ENCODE results near the gene C11orf16. TPM values are rescaled to one million over a fixed set of nuclear protein-coding genes. Genes with fewer than 3 reads are reported as not detected.

Gene C11orf16
- total RNA-seq, 2 donors from 2014 or later = not detected

DNA sequence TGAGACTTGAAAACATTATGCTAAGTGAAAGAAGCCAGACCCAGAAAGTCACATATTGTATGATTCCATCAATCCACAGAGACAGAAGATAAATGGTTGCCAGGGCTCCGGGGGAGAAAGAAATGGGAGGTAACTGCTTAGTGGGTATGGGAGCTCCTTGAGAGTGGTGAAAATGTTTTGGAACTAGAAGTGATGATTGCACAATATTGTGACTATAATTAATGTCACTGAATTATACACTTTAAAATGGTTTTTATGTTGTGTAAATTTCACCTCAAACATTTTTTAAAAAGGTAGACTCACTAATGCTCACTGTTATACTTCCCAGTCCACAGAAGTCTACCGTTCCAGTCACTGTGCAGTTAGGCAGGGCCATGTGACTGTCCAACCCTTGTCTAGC is 54.0 kb downstream of the C11orf16 start:
- Histone ChIP-seq H3K9me3 (no peaks in the 10 kb centered on the region), H3K27me3 (replicated peaks; ENCODE audit: insufficient read depth) (no peaks in the 10 kb centered on the region), H3K4me3 (no peak overlapping the region), H3K4me1 (ENCODE audit: control insufficient read depth in 1 of 2, low read depth in 2 of 2) (no peaks in the 10 kb centered on the region), H3K36me3 (no peaks in the 10 kb centered on the region), H3K27ac (no peak overlapping the region)
- no peak for ATAC-seq (ENCODE audit: insufficient number of reproducible peaks, low FRiP score, low read depth)
- DNase-seq (ENCODE audit: low spot score) = no peak
- TF ChIP-seq, protein P1, sequence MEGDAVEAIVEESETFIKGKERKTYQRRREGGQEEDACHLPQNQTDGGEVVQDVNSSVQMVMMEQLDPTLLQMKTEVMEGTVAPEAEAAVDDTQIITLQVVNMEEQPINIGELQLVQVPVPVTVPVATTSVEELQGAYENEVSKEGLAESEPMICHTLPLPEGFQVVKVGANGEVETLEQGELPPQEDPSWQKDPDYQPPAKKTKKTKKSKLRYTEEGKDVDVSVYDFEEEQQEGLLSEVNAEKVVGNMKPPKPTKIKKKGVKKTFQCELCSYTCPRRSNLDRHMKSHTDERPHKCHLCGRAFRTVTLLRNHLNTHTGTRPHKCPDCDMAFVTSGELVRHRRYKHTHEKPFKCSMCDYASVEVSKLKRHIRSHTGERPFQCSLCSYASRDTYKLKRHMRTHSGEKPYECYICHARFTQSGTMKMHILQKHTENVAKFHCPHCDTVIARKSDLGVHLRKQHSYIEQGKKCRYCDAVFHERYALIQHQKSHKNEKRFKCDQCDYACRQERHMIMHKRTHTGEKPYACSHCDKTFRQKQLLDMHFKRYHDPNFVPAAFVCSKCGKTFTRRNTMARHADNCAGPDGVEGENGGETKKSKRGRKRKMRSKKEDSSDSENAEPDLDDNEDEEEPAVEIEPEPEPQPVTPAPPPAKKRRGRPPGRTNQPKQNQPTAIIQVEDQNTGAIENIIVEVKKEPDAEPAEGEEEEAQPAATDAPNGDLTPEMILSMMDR (IDR thresholded peaks at IDR 0.05) = no peak

DNA sequence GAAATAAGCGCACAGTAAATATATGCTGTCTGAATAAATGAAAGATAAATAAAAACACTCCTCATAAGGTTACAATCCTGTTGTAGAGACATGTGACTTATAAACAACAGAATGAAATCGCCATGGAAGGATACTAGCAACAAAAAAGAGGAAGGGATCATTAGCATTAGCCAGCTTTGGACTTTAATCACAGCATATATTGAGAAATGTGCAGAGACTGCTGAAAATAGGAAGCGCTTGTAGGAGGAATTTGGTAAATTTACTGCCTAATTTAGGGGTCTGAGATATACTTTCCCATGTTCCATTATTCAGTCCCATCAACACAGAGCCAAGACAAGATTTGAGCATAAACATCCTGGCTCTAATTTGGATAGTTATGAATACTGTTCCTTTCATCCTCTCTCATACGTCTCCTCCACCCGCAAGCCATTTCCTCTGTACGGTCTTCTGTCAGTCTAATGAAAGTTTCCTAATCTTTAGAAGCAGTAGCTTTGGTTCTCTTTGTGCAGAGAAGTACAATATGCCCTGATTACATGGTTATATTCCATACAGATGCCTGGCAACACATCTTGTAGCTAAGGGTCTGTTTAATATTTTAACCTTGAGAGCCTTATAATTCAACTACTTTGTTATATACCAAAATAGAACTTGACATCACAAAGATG is 58.9 kb downstream of the C11orf16 start:
- TF ChIP-seq, protein P1 (IDR thresholded peaks at IDR 0.05) = no peak
- DNase-seq (ENCODE audit: low spot score) (no peak), ATAC-seq (ENCODE audit: insufficient number of reproducible peaks, low FRiP score, low read depth) (no peak)
- no peaks in the 10 kb centered on the region for H3K36me3 ChIP-seq
- no peaks in the 10 kb centered on the region for H3K9me3 ChIP-seq
- no peak overlapping the region for H3K4me3 ChIP-seq
- peaks cover 3 to 15% of the 10 kb centered on the region in 2 donors for H3K4me1 ChIP-seq (ENCODE audit: control insufficient read depth in 1 of 2, low read depth in 2 of 2)
- H3K27me3 ChIP-seq (replicated peaks; ENCODE audit: insufficient read depth) = no peaks in the 10 kb centered on the region
- H3K27ac ChIP-seq = no peak overlapping the region

DNA sequence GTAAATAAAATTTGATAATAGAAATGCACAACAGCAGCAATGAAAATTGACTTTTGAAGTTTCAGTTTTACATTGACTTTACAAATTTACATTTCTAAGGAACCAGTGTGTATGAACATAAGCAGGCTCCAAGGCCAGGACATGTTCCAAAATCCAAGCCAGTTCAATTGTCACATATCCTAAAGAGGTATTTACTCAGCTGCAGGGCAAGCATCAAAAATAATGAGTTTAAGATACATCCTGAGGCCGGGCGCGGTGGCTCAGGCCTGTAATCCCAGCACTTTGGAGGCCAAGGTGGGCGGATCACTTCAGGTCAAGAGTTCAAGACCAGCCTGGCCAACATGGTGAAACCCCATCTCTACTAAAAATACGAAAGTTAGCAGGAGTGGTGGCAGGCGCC is 60.8 kb downstream of the C11orf16 start:
- Histone ChIP-seq H3K4me1 (ENCODE audit: control insufficient read depth in 1 of 2, low read depth in 2 of 2) (peaks cover 3 to 15% of the 10 kb centered on the region in 2 donors), H3K36me3 (no peaks in the 10 kb centered on the region), H3K27ac (no peak overlapping the region), H3K9me3 (no peaks in the 10 kb centered on the region), H3K27me3 (replicated peaks; ENCODE audit: insufficient read depth) (no peaks in the 10 kb centered on the region), H3K4me3 (no peak overlapping the region)
- TF ChIP-seq, protein P1 (IDR thresholded peaks at IDR 0.05) = no peak
- ATAC-seq (ENCODE audit: insufficient number of reproducible peaks, low FRiP score, low read depth) (no peak), DNase-seq (ENCODE audit: low spot score) (no peak)

DNA sequence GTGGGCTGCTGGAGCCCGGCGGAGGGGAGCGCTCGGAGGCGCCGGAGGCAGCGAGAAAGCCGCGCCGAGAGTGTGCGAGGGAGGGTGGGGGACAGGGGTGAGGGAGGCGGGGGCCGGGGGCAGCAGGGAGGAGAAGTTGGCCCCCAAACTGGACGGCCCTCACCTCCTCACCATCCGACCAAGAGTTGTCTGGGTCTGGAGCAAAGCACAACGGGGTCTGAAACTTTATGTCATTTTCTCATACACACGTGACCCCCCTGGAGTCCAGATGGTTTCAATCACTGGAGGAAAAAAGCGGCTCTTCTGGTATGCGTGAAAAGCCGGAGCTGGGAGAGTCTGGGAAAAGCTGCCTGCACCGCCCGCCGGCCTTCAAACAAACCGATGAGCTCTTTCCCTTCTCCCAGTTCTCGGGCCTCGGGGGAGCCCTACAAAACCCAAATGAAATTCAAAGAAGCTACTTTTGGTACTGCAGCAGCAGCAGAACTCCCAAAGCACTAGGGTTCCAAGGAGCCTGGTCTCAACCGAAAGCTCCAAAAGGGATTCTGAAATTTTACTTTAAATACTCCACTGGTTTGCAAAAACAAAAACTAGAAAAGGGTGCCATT is 61.5 kb downstream of the C11orf16 start:
- TF ChIP-seq, protein P1 (IDR thresholded peaks at IDR 0.05) = no peak
- Histone ChIP-seq H3K27me3 (replicated peaks; ENCODE audit: insufficient read depth) (no peaks in the 10 kb centered on the region), H3K4me1 (ENCODE audit: control insufficient read depth in 1 of 2, low read depth in 2 of 2) (peaks cover 3 to 15% of the 10 kb centered on the region in 2 donors), H3K9me3 (no peaks in the 10 kb centered on the region), H3K4me3 (peak overlapping the region; percentile 76), H3K27ac (peak overlapping the region; percentile 14 to 48), H3K36me3 (no peaks in the 10 kb centered on the region)
- DNase-seq (ENCODE audit: low spot score) = no peak
- ATAC-seq (ENCODE audit: insufficient number of reproducible peaks, low FRiP score, low read depth) = peak; percentile 80

DNA sequence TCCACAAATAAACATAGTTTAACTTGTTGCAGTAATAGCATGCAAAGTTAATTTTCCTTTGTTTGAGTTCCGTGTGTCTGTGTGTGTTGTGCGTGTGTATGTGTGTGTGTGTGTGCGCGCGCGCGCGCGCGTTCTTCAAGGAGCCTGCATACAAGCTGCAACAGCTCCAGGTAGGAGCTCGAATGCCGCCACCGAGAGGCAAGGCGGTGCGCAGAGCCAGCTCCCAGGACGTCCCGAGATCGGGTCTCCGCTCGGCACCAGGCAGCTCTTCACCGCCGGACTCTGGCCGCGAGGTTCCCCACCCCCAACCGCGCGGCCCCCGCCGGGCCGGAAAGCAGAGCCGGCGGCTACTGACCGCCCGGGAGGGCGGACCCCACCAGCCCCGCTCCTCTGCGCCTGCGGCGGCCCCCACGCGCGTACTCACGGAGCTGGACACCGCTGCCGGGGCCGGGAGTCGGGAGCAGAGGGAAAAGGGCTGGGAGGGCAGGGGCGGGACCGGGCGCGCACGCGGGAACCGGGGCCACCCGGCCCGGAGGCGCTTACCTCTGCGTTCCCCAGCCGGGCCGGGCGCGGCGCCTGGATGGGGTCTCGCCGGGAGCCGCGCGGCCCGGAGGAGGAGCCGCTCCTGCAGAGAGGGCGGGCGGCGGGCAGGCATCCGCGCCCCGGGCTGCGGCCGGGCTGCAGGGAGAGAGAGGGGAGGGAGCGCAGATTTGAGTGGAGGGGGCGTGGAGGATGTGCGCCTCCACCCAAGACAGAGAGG is 62.2 kb downstream of the C11orf16 start:
- H3K27me3 ChIP-seq (replicated peaks; ENCODE audit: insufficient read depth) = no peaks in the 10 kb centered on the region
- H3K4me3 ChIP-seq = peak overlapping the region; percentile 76
- H3K4me1 ChIP-seq (ENCODE audit: control insufficient read depth in 1 of 2, low read depth in 2 of 2) = peaks cover 3 to 15% of the 10 kb centered on the region in 2 donors
- ATAC-seq (ENCODE audit: insufficient number of reproducible peaks, low FRiP score, low read depth) (no peak), DNase-seq (ENCODE audit: low spot score) (no peak)
- peak overlapping the region; percentile 14 to 48 for H3K27ac ChIP-seq
- TF ChIP-seq, protein P1 (IDR thresholded peaks at IDR 0.05) = no peak
- no peaks in the 10 kb centered on the region for H3K36me3 ChIP-seq
- no peaks in the 10 kb centered on the region for H3K9me3 ChIP-seq
